Measurements from ENCODE around the gene PSMD1. TPM values are rescaled to one million over a fixed set of nuclear protein-coding genes. Genes with fewer than 3 reads are reported as not detected.

PSMD1 gene
- total RNA-seq, 1 experiment from 2014 or later: 133 TPM

DNA sequence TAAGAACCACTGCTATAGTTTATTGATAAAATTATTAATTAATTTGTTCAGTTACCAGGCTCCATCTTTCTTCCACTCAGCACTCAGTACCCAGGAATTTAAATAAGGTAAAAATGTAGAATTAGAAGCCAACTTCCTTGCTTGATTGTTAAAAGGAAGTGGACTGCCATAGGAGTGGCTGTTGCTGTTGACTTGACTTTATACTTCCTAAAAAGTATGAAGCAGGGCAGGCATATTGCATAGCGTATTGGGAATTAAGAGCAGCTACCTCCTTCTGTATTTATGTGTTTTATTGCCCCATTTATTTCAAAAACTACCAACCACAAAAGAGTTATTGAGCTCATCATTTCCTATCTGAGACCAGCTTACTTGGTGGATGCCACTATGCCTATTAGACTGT, 27.9 kb downstream of the PSMD1 start (continued):
- TF ChIP-seq, protein P1, sequence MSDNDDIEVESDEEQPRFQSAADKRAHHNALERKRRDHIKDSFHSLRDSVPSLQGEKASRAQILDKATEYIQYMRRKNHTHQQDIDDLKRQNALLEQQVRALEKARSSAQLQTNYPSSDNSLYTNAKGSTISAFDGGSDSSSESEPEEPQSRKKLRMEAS (IDR thresholded peaks at IDR 0.05): no peak
- TF ChIP-seq CBX3 (IDR thresholded peaks at IDR 0.05; ENCODE audit: low read depth): no peak

DNA sequence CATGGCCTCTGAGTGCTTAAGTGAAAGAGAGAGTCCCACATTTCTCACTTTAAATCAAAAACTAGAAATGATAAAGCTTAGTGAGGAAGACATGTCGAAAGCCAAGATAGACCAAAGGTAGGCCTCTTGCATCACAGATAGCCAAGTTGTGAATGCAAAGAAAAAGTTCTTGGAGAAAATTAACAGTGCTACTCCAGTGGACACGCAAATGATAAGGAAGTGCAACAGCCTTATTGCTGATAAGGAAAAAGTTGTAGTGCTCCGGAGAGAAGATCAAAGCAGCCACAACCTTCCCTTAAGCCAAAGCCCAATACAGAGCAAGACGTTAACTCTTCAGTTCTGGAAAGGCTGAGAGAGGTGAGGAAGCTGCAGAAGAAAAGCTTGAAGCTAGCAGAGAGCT, 32.1 kb downstream of the PSMD1 start:
- no peaks in the 10 kb centered on the region for H3K4me1 ChIP-seq (ENCODE audit: control insufficient read depth in 1 of 2, insufficient read depth in 2 of 2, low read length in 2 of 2)
- ATAC-seq (no peak), DNase-seq (ENCODE audit: low read depth, low spot score) (no peak)
- ChIA-PET POLR2A (no interaction called here), RAD21 (ENCODE audit: low non-redundant PET in 1 of 2, low total read pairs in 2 of 2, uncharacterized antibody in 2 of 2, unreplicated experiment in 2 of 2) (no interaction called here), CTCF (interaction anchor here (0.9 kb wide), 1 partner anchor 14 kb away, joined by 3 read pairs; no protein-coding TSS in a partner anchor)
- intact Hi-C loops (cut with micrococcal nuclease): no loop called here
- BruUV-seq (replicated peaks): no TSS peak
- no peaks in the 10 kb centered on the region for H3K9me3 ChIP-seq (ENCODE audit: control insufficient read depth in 1 of 2, insufficient read depth in 1 of 2, low read depth in 1 of 2, low read length in 2 of 2)
- no peak overlapping the region for H3K9ac ChIP-seq (ENCODE audit: low read length)
- H3K9me2 ChIP-seq (ENCODE audit: insufficient read depth): no peaks in the 10 kb centered on the region
- no peak overlapping the region for H3K27ac ChIP-seq (ENCODE audit: low read depth, low read length)
- peaks cover 38 to 42% of the 10 kb centered on the region in 2 experiments for H3K36me3 ChIP-seq (ENCODE audit: control insufficient read depth in 1 of 2, insufficient read depth in 2 of 2, low read length in 2 of 2)
- no peak overlapping the region for H3K4me2 ChIP-seq (ENCODE audit: low read length)
- H3K79me2 ChIP-seq (ENCODE audit: insufficient read depth, low read length): peaks cover 19% of the 10 kb centered on the region
- TF ChIP-seq CBX3 (IDR thresholded peaks at IDR 0.05; ENCODE audit: low read depth) (no peak), JUND (IDR thresholded peaks at IDR 0.05) (no peak)
- TF ChIP-seq, protein P1 (IDR thresholded peaks at IDR 0.05): no peak
- TF ChIP-seq, protein P2, sequence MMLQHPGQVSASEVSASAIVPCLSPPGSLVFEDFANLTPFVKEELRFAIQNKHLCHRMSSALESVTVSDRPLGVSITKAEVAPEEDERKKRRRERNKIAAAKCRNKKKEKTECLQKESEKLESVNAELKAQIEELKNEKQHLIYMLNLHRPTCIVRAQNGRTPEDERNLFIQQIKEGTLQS (IDR thresholded peaks at IDR 0.05): no peak
- no peaks in the 10 kb centered on the region for H3K27me3 ChIP-seq (ENCODE audit: insufficient read depth, low read length)
- peaks cover 4% of the 10 kb centered on the region; the same call in 1 of the 2 replicates for H4K20me1 ChIP-seq (ENCODE audit: insufficient read depth)
- no peak overlapping the region for H2AFZ ChIP-seq (ENCODE audit: low read depth, low read length, poor library complexity, severe bottlenecking)
- no peak overlapping the region for H3K4me3 ChIP-seq (replicated peaks in 1 of 2; ENCODE audit: low read depth in 1 of 2, low read length in 2 of 2)

GRCh38 chr2:231093933-231094332, 37.3 kb downstream of the PSMD1 start:
- DNase-seq (ENCODE audit: low read depth, low spot score) (no peak), ATAC-seq (no peak)
- Histone ChIP-seq H3K9me2 (ENCODE audit: insufficient read depth) (no peaks in the 10 kb centered on the region), H3K36me3 (ENCODE audit: control insufficient read depth in 1 of 2, insufficient read depth in 2 of 2, low read length in 2 of 2) (peaks cover 5 to 12% of the 10 kb centered on the region in 2 experiments; a peak in 1 of 4 replicates), H3K79me2 (ENCODE audit: insufficient read depth, low read length) (peaks cover 39% of the 10 kb centered on the region; the same call in 1 of the 2 replicates), H3K27me3 (ENCODE audit: insufficient read depth, low read length) (no peaks in the 10 kb centered on the region), H3K9me3 (ENCODE audit: control insufficient read depth in 1 of 2, insufficient read depth in 1 of 2, low read depth in 1 of 2, low read length in 2 of 2) (no peaks in the 10 kb centered on the region), H3K4me3 (replicated peaks in 1 of 2; ENCODE audit: low read depth in 1 of 2, low read length in 2 of 2) (no peak overlapping the region), H4K20me1 (ENCODE audit: insufficient read depth) (no peaks in the 10 kb centered on the region), H3K4me1 (ENCODE audit: control insufficient read depth in 1 of 2, insufficient read depth in 2 of 2, low read length in 2 of 2) (peaks cover 0 to 3% of the 10 kb centered on the region in 2 experiments; a peak in 1 of 4 replicates), H2AFZ (ENCODE audit: low read depth, low read length, poor library complexity, severe bottlenecking) (no peak overlapping the region), H3K27ac (ENCODE audit: low read depth, low read length) (no peak overlapping the region), H3K9ac (ENCODE audit: low read length) (no peak overlapping the region), H3K4me2 (ENCODE audit: low read length) (no peak overlapping the region)
- POLR2A ChIA-PET: no interaction called here
- BruUV-seq (replicated peaks): no TSS peak
- TF ChIP-seq RAD21 (IDR thresholded peaks at IDR 0.05; ENCODE audit: low read depth) (no peak), ZFX (IDR thresholded peaks at IDR 0.05) (no peak)
- CTCF ChIA-PET: interaction anchor here (1.4 kb wide), 1 partner anchor 10 kb away, joined by 7 read pairs; no protein-coding TSS in a partner anchor
- RAD21 ChIA-PET (ENCODE audit: low non-redundant PET in 1 of 2, low total read pairs in 2 of 2, uncharacterized antibody in 2 of 2, unreplicated experiment in 2 of 2): no interaction called here
- intact Hi-C loops (cut with micrococcal nuclease): no loop called here
